SK-N-SH (cell line): ENCODE results near the gene PEX16. TPM values are rescaled to one million over a fixed set of nuclear protein-coding genes. Genes with fewer than 3 reads are reported as not detected.

ENCODE experiments used
- CTCF ChIA-PET: fragments of 300-600, 350-600 bp; formaldehyde crosslinking; extraction: SDS; loops from one replicate; lab custom pipeline; 2021; lab: Yijun Ruan, JAX
- POLR2A ChIA-PET: fragments of 350-600 bp; sonication (Branson Sonifier 250); formaldehyde crosslinking; extraction: SDS; loops from one replicate; lab custom pipeline; 2020; ENCODE audit warnings: antibody characterized with exemption, inconsistent platforms; lab: Yijun Ruan, JAX
- DNase-seq: peaks from one replicate; pipeline ENCODE4 v3.0.0; 2012
- H2AFZ ChIP-seq: fragments of 200-600 bp; sonication (generic); 2 replicates; pipeline ENCODE4 v1.8.1; 2016; ENCODE audit warnings: antibody characterized with exemption, mild to moderate bottlenecking, low read depth
- H3F3A ChIP-seq: fragments of 200-600 bp; sonication (generic); replicated peaks from 2 replicates; pipeline ENCODE3; 2016; ENCODE audit warnings: antibody characterized with exemption, mild to moderate bottlenecking; ENCODE audit not compliant: insufficient read depth
- H3K27ac ChIP-seq, 2 experiments: fragments of 200-500 bp in 1 of 2; fragments of 200-600 bp in 1 of 2; sonication (Bioruptor generic) in 1 of 2; sonication (generic), shearing (Covaris generic) in 1 of 2; 2 replicates each; pipeline versions ENCODE4 v1.5.1 to v1.6.1; 2014 to 2016; ENCODE audit warnings: low read depth in 2 of 2, inconsistent platforms in 1 of 2, low read length in 1 of 2, mild to moderate bottlenecking in 1 of 2, mixed read lengths in 1 of 2
- H3K27me3 ChIP-seq: fragments of 200-600 bp; sonication (generic), shearing (Covaris generic); 2 replicates; pipeline ENCODE4 v1.6.1; 2016; ENCODE audit warnings: mixed run types; ENCODE audit not compliant: insufficient read depth
- H3K36me3 ChIP-seq, 2 experiments: fragments of 200-500 bp in 1 of 2; fragments of 200-600 bp in 1 of 2; sonication (Bioruptor generic) in 1 of 2; sonication (generic) in 1 of 2; replicated peaks in 1 of 2; 2 replicates each; pipeline versions ENCODE3 to v1.5.1; 2014 to 2016; ENCODE audit warnings: low read length in 1 of 2, mild to moderate bottlenecking in 1 of 2; ENCODE audit not compliant: insufficient read depth in 2 of 2, control insufficient read depth in 1 of 2
- H3K4me1 ChIP-seq, 2 experiments: fragments of 200-500 bp in 1 of 2; fragments of 200-600 bp in 1 of 2; sonication (Bioruptor generic) in 1 of 2; sonication (generic), shearing (Covaris generic) in 1 of 2; 2 replicates each; pipeline versions ENCODE4 v1.5.1 to v1.6.1; 2014 to 2016; ENCODE audit warnings: low read depth in 1 of 2, low read length in 1 of 2, mixed run types in 1 of 2; ENCODE audit not compliant: insufficient read depth in 2 of 2, control insufficient read depth in 1 of 2
- H3K4me2 ChIP-seq: fragments of 200-600 bp; sonication (generic), shearing (Covaris generic); 2 replicates; pipeline ENCODE4 v1.6.1; 2017; ENCODE audit warnings: mixed run types
- H3K4me3 ChIP-seq, 2 experiments: fragments of 200-500 bp in 1 of 2; fragments of 200-600 bp in 1 of 2; sonication (Bioruptor generic) in 1 of 2; sonication (generic), shearing (Covaris generic) in 1 of 2; 2 replicates each; pipeline versions ENCODE4 v1.5.1 to v1.8.1; 2014 to 2016; ENCODE audit warnings: low read depth in 2 of 2, inconsistent platforms in 1 of 2, low read length in 1 of 2, mild to moderate bottlenecking in 1 of 2, mixed read lengths in 1 of 2, moderate library complexity in 1 of 2
- H3K79me2 ChIP-seq: fragments of 200-600 bp; sonication (generic); 2 replicates; pipeline ENCODE4 v1.8.1; 2017; ENCODE audit warnings: mild to moderate bottlenecking; ENCODE audit not compliant: insufficient read depth
- H3K9ac ChIP-seq: fragments of 200-600 bp; sonication (generic); 2 replicates; pipeline ENCODE4 v1.6.1; 2017; ENCODE audit warnings: mixed run types
- H3K9me2 ChIP-seq: fragments of 200-600 bp; sonication (generic); 2 replicates; pipeline ENCODE4 v1.6.1; 2017; ENCODE audit warnings: mixed run types
- H3K9me3 ChIP-seq: fragments of 200-600 bp; sonication (generic); 2 replicates; pipeline ENCODE4 v1.6.1; 2017; ENCODE audit warnings: mixed run types, mild to moderate bottlenecking, moderate library complexity
- H4K20me1 ChIP-seq: fragments of 200-600 bp; sonication (generic); 2 replicates; pipeline ENCODE4 v1.6.1; 2017; ENCODE audit warnings: mild to moderate bottlenecking, mixed run types; ENCODE audit not compliant: insufficient read depth
- ELF1 ChIP-seq: IDR thresholded peaks from 2 replicates; pipeline ENCODE4 v1.4.0; 2012
- EP300 ChIP-seq, 2 experiments: IDR thresholded peaks; 2 replicates each; pipeline versions ENCODE4 v1.4.0 to v1.6.1; 2012; ENCODE audit warnings: borderline replicate concordance in 1 of 2, low read depth in 1 of 2, low read length in 1 of 2
- EZH2phosphoT487 ChIP-seq: fragments of 200-600 bp; sonication (generic); IDR thresholded peaks from 2 replicates; pipeline ENCODE4 v1.6.1; 2017; ENCODE audit warnings: low read depth, mixed run types, mild to moderate bottlenecking, antibody characterized with exemption, moderate library complexity, borderline replicate concordance
- NFIC ChIP-seq: IDR thresholded peaks from 2 replicates; pipeline ENCODE4 v1.4.0; 2012; ENCODE audit warnings: borderline replicate concordance
- RCOR1 ChIP-seq: fragments of 150-350 bp; IDR thresholded peaks from 2 replicates; pipeline ENCODE4 v1.6.1; 2017; ENCODE audit warnings: antibody characterized with exemption, low read length
- SIN3A ChIP-seq: IDR thresholded peaks from 2 replicates; pipeline ENCODE4 v1.6.1; 2012; ENCODE audit warnings: low read depth, mild to moderate bottlenecking, low read length, moderate library complexity, borderline replicate concordance
- SMC3 ChIP-seq: IDR thresholded peaks from 2 replicates; pipeline ENCODE4 v1.6.1; 2012; ENCODE audit warnings: low read depth, low read length, improper control_type of control experiment
- TAF1 ChIP-seq: IDR thresholded peaks from 2 replicates; pipeline ENCODE4 v1.6.1; 2012; ENCODE audit warnings: low read depth, mild to moderate bottlenecking, low read length, moderate library complexity, borderline replicate concordance
- YY1 ChIP-seq: IDR thresholded peaks from 2 replicates; pipeline ENCODE4 v1.4.0; 2012; ENCODE audit warnings: low read depth, mild to moderate bottlenecking
- WGBS: methylation state at CpG from one replicate; pipeline ENCODE4 v1.1.6; 2017; ENCODE audit warnings: low lambda C conversion rate; 5-methylcytosine and 5-hydroxymethylcytosine counted together
- polyA plus RNA-seq, 3 experiments: library from polyadenylated mRNA; depleted of rRNA; stranded (reverse); fragments of >200 nt; gene quantifications; 2 replicates each; pipeline ENCODE4 v1.2.3, GENCODE V29; 2012
- TF ChIP-seq, protein P1 (sequence below): fragments of 200-600 bp; sonication (generic); IDR thresholded peaks from 2 replicates; pipeline ENCODE4 v1.6.1; 2017; ENCODE audit warnings: antibody characterized with exemption, mild to moderate bottlenecking, moderate library complexity
- TF ChIP-seq, protein P2 (sequence below): IDR thresholded peaks from 2 replicates; pipeline ENCODE4 v1.6.1; 2012; ENCODE audit warnings: mild to moderate bottlenecking, low read depth, low read length, moderate library complexity

PEX16 gene
- polyA plus RNA-seq, 1 of the 3 experiments (the other 2 are of a cell fraction): 46.4 TPM

DNA sequence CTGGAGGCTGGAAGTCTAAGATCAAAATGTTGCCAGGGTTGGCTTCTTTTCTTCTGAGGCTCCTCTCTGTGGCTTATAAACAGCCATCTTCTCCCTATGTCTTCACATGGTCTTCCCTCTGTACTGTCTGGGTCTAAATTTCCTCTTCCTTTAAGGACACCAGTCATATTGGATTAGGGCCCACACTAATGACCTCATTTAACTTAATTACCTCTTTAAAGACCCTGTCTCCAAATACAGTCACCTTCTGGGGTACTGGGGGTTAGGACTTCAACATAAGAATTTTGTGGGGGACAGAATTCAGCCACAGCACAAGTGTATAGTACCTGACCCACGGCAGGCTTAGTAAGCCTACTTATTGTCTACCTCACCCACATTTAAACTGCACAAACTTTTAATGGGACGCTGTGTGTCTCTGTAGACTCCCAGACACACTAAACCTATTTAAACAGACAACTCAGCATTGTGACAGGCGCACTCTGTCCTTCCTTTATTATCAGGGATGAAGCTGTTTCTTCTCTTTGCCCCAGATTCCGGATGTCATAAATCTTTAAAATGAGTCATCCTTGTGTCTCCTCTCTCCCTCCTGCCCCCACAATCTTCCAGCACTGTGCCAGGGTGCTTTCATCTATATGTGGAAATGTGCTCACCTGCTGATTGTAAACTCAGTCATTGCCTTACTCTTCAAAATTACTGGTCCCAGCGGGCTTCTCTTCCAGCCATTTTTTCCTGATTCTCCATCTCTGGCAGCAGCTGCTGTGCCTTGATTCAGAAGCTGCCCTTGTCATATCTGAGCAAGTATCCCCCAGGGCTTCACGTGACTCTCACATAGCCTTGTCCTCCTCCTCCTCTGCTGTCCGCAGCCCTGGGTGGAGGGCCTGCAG, 37.6 kb downstream of the PEX16 start (continued):
- TF ChIP-seq, protein P1, sequence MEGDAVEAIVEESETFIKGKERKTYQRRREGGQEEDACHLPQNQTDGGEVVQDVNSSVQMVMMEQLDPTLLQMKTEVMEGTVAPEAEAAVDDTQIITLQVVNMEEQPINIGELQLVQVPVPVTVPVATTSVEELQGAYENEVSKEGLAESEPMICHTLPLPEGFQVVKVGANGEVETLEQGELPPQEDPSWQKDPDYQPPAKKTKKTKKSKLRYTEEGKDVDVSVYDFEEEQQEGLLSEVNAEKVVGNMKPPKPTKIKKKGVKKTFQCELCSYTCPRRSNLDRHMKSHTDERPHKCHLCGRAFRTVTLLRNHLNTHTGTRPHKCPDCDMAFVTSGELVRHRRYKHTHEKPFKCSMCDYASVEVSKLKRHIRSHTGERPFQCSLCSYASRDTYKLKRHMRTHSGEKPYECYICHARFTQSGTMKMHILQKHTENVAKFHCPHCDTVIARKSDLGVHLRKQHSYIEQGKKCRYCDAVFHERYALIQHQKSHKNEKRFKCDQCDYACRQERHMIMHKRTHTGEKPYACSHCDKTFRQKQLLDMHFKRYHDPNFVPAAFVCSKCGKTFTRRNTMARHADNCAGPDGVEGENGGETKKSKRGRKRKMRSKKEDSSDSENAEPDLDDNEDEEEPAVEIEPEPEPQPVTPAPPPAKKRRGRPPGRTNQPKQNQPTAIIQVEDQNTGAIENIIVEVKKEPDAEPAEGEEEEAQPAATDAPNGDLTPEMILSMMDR: no peak
- TF ChIP-seq SIN3A (peak; percentile 36; the same call in 1 of the 2 replicates), EZH2phosphoT487 (no peak), TAF1 (no peak), YY1 (no peak)
- TF ChIP-seq, protein P2, sequence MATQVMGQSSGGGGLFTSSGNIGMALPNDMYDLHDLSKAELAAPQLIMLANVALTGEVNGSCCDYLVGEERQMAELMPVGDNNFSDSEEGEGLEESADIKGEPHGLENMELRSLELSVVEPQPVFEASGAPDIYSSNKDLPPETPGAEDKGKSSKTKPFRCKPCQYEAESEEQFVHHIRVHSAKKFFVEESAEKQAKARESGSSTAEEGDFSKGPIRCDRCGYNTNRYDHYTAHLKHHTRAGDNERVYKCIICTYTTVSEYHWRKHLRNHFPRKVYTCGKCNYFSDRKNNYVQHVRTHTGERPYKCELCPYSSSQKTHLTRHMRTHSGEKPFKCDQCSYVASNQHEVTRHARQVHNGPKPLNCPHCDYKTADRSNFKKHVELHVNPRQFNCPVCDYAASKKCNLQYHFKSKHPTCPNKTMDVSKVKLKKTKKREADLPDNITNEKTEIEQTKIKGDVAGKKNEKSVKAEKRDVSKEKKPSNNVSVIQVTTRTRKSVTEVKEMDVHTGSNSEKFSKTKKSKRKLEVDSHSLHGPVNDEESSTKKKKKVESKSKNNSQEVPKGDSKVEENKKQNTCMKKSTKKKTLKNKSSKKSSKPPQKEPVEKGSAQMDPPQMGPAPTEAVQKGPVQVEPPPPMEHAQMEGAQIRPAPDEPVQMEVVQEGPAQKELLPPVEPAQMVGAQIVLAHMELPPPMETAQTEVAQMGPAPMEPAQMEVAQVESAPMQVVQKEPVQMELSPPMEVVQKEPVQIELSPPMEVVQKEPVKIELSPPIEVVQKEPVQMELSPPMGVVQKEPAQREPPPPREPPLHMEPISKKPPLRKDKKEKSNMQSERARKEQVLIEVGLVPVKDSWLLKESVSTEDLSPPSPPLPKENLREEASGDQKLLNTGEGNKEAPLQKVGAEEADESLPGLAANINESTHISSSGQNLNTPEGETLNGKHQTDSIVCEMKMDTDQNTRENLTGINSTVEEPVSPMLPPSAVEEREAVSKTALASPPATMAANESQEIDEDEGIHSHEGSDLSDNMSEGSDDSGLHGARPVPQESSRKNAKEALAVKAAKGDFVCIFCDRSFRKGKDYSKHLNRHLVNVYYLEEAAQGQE: 0 out of 2 replicates have a peak, but pooled peaks have one; percentile 35
- TF ChIP-seq, all 33 proteins: peak for 15

DNA sequence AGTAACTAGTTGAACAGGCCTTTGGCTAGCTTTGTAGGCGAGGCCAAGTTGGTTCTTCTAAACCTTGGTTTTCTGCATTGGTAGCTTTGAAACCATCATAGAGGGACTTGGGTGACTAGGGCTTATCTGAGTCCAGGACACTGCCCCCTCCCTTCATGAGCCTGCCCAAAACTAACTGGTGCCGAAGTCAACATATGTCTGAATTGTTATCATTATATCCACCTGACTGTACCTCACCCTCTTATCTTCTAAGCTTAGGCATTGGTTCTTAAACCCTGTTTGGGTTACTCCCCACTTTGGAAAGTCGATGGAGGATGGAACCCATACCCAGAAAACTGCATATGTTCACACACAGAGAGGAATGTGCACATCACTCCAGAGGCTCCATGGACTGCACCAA, 39.8 kb downstream of the PEX16 start:
- Histone ChIP-seq H3K4me2 (no peak overlapping the region), H3K4me1 (peaks cover 32 to 41% of the 10 kb centered on the region in 2 experiments), H2AFZ (no peak overlapping the region), H3K36me3 (peaks cover 16 to 36% of the 10 kb centered on the region in 2 experiments), H3K9me2 (no peaks in the 10 kb centered on the region), H3K79me2 (no peaks in the 10 kb centered on the region), H3K9ac (no peak overlapping the region), H3K9me3 (no peaks in the 10 kb centered on the region), H3K4me3 (no peak overlapping the region), H3K27me3 (no peaks in the 10 kb centered on the region), H4K20me1 (peaks cover 17% of the 10 kb centered on the region), H3F3A (peaks cover 21% of the 10 kb centered on the region), H3K27ac (no peak overlapping the region)
- TF ChIP-seq ELF1 (no peak), SMC3 (no peak), NFIC (no peak), EP300 (IDR thresholded peaks at IDR 0.05; ENCODE audit: borderline replicate concordance in 1 of 2, low read depth in 1 of 2, low read length in 1 of 2) (no peak), RCOR1 (no peak)
- CTCF ChIA-PET: interaction anchor here (0.8 to 1.2 kb wide), 2 partner anchors 17 to 106 kb away, joined by 3 read pairs; no protein-coding TSS in a partner anchor
- POLR2A ChIA-PET: no interaction called here
- WGBS: 87% methylated on average over 3 of the region's 3 CpGs
- DNase-seq: no peak
